AG09309 (cell line): ENCODE data around the gene CLEC16A.

Experiments used
- DNase-seq: peaks from one replicate; pipeline ENCODE4 v3.0.0-alpha.2; 2010; ENCODE audit warnings: low read depth
- H3K4me3 ChIP-seq: 2 replicates; pipeline ENCODE4 v1.5.1; 2011; ENCODE audit warnings: mild to moderate bottlenecking, low read depth, low read length, moderate library complexity; ENCODE audit not compliant: control insufficient read depth
- TF ChIP-seq, protein P1 (sequence below): IDR thresholded peaks from 2 replicates; pipeline ENCODE4 v1.5.1; 2011; ENCODE audit warnings: mild to moderate bottlenecking, low read depth, low read length, inconsistent platforms; ENCODE audit not compliant: insufficient read depth, control insufficient read depth; ENCODE audit errors: missing control alignments

Gene CLEC16A

DNA sequence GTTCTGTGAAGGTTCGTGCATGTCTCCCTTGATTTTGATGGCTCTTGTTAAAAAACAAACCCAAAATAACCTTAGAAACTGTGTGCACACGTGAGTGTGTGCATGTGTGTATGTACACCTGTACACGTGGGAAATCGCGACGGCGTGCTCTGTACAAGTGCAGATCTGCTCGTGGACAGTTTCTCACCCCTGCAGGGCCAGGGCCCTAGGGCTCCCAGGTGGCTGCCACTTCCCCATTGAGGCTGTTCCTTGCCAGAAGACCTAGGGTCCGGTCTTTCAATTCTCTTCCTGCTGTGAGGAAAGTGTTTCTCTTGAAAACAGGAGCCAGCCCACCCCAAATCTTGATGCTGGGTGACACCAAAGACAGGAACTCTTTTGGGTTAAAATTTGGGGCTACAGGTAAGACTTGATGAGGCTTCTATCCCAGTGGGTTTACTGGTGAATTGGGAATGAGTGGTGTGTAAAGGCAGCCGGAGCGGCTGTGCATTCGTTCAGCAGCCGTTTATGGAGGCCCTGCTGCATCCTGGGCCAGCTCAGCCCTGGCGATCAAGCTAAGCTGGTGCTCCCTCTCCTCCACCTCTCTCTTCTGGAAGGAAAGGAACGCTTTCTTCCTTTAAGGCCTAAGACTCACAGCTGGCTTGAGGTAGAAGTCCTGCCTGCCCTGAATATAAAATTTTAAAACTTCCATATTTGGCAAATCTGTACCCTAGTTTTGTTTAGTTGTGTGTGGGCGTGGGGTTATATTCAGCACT lies 137.9 kb downstream of the CLEC16A start:
- H3K4me3 ChIP-seq, result no peak overlapping the region
- TF ChIP-seq, protein P1, sequence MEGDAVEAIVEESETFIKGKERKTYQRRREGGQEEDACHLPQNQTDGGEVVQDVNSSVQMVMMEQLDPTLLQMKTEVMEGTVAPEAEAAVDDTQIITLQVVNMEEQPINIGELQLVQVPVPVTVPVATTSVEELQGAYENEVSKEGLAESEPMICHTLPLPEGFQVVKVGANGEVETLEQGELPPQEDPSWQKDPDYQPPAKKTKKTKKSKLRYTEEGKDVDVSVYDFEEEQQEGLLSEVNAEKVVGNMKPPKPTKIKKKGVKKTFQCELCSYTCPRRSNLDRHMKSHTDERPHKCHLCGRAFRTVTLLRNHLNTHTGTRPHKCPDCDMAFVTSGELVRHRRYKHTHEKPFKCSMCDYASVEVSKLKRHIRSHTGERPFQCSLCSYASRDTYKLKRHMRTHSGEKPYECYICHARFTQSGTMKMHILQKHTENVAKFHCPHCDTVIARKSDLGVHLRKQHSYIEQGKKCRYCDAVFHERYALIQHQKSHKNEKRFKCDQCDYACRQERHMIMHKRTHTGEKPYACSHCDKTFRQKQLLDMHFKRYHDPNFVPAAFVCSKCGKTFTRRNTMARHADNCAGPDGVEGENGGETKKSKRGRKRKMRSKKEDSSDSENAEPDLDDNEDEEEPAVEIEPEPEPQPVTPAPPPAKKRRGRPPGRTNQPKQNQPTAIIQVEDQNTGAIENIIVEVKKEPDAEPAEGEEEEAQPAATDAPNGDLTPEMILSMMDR, result no peak
- DNase-seq, result no peak

DNA sequence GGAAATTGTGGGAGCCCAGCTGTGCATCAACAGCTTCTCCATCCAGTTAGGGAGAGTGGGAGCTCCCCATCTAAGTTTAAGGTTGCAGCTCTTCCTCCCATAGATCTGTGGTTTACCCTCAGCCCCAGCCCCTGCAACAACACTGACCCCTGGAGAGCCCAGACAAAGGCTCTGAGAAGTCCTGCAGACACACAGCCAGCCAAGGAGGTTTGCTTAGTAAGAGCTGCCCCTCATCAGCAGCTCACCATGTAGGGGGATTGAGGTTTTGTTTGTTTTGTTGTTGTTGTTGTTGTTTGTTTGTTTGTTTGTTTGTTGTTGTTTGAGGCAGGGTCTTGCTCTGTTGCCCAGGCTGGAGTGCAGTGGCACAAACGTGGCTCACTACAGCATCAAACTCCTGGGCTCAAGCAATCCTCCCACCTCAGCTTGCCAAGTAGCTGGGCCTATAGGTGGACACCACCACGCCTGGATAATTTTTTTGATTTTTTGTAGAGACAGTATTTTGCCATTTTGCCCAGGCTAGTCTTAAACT lies 138.6 kb downstream of the CLEC16A start:
- H3K4me3 ChIP-seq, result no peak overlapping the region
- TF ChIP-seq, protein P1, result no peak
- DNase-seq, result no peak

DNA sequence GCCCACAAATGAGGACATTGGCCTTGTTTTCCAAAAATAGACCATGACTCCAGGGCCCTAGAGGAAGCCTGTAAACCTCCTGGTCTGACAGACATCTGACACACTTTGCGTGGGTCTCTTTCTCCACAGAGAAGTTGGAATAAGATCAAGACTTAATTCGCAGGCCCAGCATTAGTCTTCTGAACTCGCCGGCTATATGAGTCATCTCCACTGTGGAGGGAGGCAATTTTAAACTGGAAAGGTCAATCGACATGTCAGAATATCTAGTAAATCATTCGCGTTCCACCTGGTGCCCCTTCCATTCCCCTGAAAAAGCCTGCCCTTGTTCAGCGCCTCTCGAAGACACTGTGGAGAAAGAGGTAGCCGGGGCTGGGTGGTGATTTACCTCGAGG lies 140.1 kb downstream of the CLEC16A start:
- TF ChIP-seq, protein P1, result no peak
- peak; percentile 52 for DNase-seq
- H3K4me3 ChIP-seq, result no peak overlapping the region

DNA sequence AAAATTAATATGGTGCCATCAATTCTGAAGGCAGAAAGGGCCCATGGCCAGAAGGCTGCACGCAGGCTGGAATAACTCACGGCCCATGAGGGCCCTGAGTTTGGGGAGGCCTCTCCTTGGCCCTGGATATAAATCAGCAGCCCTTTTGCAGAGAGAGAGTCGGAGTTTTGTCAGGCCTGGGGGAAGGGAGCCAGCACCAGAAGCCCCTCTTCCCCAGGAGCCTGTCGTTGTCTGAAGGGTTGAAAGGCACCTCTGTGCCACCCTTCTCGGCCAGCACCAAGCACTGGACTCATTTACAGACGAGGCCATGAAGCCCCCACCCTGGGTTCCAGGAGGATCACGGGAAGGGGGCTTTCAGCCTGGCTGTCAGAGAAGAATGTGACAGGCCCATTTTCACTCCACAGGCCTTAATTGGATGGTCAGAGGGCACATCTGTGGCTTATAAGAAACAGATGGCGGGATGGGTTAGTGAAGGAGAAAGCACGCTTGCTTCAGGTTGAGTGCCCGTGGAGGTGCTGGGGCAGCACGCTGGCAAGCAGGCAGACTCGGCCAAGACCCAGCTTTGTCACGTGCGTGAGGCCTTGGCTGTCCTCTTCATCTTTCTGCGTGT lies 140.6 kb downstream of the CLEC16A start:
- DNase-seq, result no peak
- H3K4me3 ChIP-seq, result no peak overlapping the region
- TF ChIP-seq, protein P1, result no peak

DNA sequence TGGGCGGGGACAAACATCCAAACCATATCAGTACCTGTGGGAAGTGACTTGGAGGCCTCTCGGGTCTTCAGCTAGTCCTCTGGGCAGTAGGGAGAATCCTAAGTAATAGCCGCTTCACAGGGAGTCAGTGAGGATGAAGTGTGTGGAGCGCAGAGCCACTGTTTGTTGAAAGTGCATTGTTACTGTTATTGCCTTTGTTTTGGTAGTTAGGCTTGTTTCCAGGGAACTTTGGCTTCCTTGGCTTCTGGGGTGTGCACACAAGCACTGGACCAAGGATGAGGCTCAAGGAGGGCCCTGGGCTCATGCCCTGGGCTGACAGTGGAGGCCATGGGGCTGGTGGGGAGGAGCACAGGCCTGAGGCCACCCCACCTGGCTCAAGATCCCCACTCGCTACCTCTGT lies 141.6 kb downstream of the CLEC16A start:
- TF ChIP-seq, protein P1, result no peak

DNA sequence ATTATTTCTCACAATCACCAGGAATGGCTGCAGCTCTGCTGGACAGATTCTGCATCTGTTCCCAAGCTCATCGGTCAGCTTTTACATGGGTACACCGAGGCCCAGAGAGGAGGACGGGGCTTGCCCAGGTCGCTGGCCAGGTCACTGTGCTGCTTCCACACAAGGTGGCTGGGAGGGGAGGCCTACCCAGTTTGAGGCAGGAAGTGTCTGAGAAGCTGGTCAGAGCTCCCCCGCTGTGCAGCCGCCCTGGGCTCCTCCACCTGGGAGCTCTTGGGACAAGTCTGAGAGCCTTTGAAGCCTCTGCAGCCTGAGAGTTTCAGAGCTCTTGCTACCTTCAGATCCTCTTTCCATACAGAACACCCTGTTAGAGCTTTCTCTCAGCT lies 143.3 kb downstream of the CLEC16A start:
- TF ChIP-seq, protein P1, result no peak
- DNase-seq, result no peak
- no peak overlapping the region for H3K4me3 ChIP-seq

More for the DNA sequence above, 141.6 kb downstream of the CLEC16A start:
- no peak overlapping the region for H3K4me3 ChIP-seq
- no peak for DNase-seq
